HG02623 (cell line): ENCODE results near the gene NCK2.

ENCODE experiments used
- ATAC-seq: cut with Tn5 transposase; IDR thresholded peaks from one replicate; pipeline ENCODE4 v1.9.1; 2021; ENCODE audit warnings: moderate library complexity; ENCODE audit not compliant: unreplicated experiment

Gene NCK2

DNA sequence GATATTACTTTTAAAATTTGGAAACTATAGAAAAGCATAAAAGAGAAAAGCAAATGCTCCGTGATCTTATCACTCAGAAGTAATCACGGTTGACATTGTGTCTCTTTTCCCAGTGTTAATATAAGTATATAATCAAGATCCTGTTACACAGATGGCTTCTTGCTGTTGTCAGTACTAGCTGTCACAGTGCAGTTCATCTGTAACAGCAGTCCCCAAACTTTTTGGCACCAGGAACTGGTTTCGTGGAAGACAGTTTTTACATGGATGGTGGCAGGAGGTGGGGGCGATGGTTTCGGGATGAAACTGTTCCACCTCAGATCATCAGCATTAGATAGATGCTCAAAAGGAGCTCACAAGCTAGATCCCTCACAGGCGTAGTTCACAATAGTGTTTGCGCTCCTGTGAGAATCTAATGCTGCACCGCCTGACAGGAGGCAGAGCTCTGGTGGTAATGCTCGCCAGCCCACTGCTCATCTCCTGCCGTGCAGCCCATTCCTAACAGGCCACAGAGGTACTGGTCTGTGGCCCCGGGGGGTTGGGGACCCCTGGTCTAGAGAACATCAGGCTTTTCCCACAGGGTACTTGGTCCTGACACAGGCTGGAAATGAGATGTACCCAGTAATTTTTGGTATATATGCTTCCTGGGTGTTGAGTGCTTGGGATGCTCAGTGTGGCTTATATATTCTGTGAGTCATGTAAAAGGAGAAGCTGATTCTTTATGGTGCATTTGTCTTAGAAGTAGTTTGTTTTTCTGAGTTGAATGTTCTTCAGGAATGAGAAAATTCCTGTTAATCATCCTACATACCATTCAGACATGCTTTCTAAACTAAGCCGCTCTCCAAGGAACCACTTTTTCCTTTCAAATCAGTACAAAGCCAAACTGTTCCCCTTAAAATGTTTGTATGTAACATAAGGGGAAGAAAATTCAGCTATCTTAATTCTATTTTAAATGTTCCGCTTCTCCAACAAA lies 121.8 kb downstream of the NCK2 start:
- no peak for ATAC-seq

DNA sequence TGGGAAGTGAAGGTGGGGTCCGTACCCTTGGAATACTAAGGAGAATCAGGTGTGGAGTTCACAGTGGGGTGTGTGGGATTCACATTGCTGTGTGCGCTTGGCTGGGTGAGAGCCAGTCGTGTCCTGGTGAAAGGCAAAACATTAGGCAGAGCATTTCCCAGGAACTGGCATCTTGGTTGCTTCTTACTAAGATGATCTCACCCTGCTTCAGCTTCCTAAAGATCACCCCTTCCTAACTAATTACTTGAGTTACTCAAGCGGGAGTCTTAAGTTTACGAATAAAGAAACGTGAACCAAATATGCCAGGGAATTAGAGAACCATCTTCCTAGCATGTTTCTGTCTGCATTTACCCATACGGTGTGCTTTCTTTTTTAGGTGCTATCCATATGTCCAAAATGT lies 122.9 kb downstream of the NCK2 start:
- ATAC-seq: no peak

DNA sequence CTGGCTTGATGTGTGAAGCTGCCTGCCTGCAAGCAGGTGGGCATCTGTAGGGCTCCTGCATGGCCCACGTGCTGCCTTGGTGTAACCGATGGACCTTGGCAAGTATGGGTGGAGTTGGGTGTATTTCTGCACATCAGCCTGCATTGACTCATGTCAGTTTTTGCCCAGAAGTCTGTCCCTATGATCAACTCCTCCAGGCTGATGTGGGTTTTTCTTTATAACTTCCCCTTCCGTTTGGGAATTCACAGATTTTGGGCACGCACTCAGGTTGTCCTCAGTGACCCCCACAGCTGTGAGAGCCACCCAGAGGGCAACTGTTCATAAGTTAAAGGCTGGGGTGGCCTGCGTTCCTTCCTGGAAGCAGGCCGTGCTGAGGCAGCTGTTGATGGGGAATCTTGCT lies 123.3 kb downstream of the NCK2 start:
- ATAC-seq: no peak

DNA sequence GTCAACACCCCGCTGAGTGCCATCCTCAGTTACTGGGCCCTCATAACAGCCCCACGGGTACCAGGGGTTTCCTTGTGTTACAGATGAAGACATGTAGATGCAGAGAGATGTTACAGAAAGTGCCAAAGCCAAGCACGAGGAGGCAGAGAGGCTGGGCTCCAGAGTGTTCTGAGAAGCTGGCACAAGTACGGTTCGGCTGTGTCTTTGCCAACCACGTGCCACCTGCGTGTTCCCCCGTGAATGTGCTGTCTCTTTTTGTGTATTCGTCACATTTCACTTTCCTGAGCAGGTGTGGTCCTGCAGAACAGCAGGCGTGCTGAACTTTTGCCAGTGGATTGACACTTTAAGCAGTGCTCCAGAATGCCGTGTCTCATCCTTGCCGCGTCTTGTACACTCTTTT lies 124.6 kb downstream of the NCK2 start:
- no peak for ATAC-seq

DNA sequence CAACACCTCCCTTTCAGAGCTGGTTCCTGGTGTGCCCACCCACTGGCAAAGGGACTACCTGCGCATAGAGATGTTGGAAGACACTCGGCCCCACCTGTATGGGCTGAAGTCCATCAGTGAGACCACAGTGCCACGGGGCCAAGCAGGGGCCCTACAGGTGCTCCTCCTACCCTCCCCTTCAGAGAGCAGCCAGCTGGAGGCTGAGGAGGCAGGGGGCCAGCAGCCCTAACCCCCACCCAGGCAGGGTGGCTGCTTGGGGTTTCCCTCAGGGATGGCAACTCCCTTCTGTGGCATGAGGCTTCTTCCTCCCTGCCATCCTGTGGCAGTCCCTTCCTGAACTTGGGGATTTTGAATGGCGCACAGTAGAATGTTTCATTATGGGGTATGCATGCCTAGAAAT lies 125.3 kb downstream of the NCK2 start:
- no peak for ATAC-seq

DNA sequence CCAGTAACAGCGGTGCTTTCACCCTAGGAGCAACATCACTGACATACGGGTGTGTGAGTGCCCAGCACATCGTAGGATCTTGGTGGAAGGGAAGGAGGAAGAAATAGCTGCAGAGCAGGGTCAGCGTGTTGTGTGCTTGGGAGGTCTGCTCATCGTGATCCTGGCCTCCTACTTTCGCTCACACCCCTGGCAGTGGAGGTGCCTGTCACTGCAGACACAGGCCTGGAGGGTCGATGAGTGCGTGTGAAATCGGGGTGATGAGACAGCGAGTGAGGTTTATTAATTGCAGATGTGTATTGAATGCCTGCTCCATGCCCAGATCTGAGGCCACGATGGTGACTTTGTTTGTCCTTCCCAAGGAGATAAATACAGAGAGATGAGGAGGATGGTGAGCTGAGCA lies 126.1 kb downstream of the NCK2 start:
- no peak for ATAC-seq

DNA sequence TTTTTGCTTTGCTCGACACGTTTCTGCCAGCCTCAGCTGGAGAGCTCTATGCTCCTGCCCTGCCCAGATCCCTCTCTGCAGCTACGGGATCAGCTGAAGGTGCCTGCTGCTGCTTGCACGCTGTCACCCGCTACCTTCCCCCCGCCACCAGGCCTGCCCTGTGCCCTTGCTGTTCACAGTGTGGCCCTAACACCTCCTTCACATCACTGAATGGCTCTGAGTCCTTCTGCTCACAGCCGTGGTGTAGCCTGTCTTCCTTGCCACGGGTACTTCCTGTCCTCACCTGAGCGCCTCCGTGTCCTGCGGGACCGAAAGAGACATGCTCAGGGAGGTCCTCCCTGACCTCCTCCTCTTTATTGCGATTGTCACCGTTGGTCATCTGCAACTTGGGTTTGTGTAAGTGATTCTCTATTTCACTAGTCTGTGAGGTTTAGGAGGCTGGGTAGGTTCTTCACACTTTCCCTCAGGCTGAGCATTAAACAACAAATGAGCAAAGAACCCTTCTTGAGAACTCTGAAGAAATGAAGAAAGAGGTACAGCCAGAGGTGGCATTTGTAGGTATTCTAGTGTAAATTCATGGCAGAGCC lies 127.5 kb downstream of the NCK2 start:
- ATAC-seq: no peak

DNA sequence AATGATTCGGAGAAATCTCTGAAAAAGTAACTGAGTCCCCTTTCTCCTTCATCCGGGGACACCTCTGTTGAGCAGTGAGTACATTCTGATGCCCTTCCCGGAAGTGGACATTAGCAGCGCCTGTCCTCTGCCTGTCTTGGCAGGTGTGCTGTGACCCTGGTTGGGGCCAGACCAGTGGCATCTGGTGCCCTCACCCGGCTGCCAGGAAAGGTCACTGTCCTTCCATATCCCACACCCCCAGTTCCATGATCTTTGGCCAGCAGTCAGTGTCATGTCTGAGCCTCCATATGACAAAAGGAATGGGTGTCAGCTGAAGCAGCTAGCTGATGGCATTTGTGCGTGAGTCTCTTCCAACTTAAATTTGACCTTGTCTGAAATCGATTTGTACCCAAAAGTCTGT lies 128.1 kb downstream of the NCK2 start:
- ATAC-seq: no peak

DNA sequence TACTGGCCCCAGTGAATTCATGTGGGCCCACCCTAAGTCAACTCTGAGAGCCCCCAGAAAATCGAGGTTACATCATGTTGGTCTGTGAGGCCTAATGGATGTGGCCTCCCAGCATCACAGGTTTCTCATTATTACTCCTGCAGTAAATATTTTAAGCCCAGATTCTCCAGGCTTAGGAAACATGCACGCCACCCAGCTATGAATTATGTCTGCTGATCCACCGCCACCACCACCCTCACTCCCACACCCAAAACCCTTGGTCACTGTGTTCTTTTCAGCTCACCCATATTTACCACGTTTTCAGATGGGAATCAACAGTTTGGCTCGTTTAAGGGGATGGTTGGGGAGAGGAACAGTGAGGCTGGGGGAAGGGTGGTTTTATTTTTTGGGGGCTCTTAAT lies 128.6 kb downstream of the NCK2 start:
- ATAC-seq: no peak

DNA sequence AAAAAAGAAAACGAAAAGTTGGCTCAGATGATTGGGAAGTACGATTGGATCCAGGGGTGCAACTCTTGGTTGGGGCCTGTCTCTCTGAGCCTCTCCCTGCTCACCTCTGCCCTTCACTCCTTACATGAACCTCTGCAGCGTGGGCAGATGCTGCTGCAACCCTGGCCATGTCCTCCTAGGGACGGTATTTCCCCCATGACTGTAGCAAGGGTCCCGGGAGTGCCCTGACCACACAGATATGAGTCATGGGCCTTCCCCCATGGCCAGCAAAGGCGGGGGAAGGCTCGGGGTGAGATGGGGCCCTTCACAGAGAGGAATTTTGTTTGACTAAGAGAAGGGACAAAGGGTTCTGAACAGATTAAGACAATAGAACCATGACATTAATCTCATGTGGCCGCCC lies 129.0 kb downstream of the NCK2 start:
- ATAC-seq: peak; percentile 84

DNA sequence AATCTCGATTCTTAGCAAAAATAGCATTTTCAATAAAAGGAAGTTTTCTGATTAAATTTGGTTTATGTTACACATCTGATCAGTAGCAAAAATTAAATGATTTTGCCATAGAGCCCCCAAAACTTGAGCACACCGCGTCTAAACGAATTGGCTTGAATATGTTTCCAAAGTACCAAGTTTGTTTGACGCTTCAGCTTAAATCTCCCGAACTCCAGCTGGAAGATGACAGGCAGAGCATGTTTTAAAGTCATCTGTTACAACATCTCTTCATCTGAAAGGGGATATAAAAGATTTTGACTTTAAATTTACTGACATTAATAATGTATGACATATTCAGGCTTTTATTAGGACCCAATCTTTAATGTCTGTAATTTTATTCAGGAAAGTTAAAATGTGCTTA lies 129.8 kb downstream of the NCK2 start:
- ATAC-seq: no peak

DNA sequence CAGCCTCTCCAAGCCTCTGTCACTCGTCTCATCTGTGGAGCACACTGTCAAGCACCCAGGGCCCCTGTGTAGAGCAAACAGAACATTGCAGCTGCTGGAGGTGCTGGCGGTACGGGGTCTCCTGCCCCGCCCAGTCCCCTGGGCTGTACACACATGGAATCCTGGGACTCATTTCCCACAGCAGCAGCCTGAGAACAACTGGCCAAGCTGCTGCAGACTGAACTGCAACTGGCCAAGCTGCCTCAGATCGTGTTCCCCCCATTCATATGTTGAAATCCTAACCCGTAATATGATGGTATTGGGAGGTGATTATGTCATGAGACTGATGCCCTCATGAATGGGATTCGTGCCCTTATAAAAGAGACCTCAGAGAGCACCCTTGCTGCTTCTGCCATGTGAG lies 130.5 kb downstream of the NCK2 start:
- ATAC-seq: no peak

DNA sequence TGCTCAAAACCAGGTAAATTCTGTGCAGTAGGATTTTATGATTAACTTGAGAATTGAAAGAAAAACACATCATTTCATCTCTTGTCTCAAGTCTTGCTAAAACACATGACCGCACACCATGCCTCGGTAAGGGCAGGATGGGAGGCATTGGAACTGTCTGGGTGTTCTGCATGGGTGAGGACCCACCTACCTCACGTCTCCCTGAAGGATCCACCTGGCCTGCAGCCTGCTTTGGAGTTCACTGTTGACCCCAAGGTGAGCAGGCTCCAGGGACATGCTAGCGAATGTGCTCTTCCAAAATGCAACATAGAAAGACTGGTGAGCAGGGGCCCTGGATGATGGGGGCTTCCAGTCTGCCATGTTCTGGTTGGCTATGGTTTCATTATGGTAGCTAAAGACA lies 131.5 kb downstream of the NCK2 start:
- ATAC-seq: no peak

DNA sequence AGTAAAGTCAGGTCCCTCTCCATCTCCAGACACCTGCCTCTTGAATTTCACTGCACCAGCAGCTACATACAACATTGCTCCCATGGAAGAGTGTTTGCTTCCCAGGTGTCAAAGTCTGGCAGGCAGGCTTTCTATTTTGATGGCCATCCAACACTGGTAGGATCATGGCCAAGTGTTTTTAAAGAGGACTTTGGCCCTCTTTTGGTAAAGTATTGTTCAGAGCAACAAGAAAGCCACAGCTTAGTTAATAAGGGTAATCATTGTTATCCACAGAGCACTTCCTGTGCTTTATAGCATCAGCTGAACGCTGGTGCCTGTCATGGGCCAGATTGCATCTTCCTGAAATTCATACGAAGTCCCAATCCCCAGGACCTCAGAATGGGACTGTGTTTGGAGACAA lies 133.2 kb downstream of the NCK2 start:
- no peak for ATAC-seq

DNA sequence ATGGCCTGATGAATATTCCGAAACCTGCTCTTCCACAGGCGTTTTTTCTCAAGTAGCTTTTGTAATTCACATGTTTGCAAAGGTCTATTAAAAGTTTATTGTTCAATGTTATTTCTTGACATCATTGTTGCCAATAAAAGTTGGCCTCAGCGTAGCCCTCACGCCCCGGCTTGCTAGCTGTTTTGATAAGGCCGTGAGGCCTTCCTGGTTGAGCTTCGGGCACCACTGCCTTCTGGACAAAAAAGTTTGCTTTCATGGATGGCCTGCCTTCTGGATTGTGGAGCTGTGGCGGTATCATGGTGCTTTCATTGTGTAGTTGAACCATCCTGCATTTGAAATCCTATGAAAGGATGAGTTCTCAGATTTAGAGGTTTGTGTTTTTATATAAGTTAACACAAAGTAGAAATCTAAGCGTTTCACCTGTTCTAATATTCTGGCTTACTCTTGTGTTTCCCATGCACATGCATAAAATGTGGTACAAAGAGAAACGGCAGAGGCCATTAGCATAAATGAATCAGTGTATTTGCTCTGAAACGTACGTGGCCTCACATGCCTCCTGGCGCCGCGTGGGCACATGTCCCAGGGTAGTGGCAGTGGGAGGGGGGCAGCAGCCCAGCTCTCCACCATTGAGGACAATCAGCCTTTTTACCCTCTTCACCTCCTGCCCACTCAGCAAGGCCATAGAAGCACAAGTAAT lies 134.5 kb downstream of the NCK2 start:
- no peak for ATAC-seq

DNA sequence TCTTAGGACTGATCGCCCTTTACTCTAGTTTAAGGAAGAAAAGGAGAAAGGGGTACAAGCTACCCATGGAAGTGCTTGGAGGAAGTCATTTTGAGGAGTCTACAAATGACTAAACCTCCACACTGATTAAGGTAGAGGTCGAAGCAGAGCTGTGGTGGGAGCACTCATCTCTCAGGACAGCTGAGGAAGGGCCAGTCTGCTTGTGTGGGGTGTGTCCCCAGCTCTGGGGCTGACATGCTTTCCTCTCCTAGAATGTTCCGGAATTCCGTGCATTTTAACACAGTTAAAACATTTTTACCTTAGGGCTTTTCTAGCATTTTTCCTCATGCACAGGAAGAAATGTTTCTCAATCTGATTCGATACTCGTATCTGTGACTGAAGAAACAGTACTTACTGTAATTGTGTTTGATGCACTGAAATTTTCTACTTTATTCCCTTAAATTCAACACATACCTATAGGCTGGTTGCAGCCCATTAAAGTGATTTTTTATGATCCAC lies 135.1 kb downstream of the NCK2 start:
- ATAC-seq: no peak

DNA sequence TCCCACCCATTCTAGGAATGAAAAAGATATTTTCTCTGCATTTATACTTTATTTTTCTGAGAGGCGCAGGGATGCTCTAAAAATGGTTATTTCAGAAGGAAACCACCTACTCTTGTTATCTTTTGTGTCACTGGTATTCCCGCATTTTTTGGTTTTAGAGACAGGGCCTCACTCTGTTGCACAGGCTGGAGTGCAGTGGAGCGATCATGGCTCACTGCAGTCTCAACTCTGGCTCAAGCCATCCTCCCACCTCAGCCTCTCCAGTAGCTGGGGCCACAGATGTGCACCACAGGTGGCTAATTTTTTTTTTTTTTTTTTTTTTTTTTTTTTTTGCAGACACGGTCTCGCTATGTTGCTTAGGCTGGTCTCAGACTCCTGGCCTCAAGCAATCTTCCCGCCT lies 135.9 kb downstream of the NCK2 start:
- peak; percentile 48 for ATAC-seq

DNA sequence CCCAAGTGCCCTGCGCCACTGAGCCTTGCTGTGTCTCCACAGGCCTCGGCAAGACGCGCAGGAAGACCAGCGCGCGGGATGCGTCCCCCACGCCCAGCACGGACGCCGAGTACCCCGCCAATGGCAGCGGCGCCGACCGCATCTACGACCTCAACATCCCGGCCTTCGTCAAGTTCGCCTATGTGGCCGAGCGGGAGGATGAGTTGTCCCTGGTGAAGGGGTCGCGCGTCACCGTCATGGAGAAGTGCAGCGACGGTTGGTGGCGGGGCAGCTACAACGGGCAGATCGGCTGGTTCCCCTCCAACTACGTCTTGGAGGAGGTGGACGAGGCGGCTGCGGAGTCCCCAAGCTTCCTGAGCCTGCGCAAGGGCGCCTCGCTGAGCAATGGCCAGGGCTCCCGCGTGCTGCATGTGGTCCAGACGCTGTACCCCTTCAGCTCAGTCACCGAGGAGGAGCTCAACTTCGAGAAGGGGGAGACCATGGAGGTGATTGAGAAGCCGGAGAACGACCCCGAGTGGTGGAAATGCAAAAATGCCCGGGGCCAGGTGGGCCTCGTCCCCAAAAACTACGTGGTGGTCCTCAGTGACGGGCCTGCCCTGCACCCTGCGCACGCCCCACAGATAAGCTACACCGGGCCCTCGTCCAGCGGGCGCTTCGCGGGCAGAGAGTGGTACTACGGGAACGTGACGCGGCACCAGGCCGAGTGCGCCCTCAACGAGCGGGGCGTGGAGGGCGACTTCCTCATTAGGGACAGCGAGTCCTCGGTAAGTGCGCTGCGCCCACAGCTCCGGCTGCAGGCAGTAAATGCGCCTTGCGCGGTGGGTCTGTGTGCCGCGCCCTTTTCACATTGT lies 136.8 kb downstream of the NCK2 start:
- ATAC-seq: no peak

DNA sequence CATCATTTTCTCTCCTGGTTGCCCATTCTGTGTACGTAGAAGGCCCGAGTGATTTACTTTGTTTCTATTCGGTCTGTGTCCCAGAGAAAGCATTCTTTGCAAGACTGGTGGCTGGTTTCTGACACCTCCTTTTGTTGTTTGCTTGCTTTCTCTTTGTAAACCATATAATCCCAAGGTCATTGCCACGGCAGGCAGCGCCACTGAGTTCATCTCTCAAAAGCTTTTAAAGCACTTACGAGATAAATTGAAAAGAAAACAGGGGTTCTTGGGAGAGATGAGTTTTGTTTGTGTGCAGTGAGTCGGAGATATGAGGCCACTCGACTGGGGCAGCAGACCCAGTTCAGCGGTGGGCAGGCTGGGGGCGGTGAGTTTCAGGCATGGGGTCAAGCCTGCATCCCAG lies 137.6 kb downstream of the NCK2 start:
- no peak for ATAC-seq

DNA sequence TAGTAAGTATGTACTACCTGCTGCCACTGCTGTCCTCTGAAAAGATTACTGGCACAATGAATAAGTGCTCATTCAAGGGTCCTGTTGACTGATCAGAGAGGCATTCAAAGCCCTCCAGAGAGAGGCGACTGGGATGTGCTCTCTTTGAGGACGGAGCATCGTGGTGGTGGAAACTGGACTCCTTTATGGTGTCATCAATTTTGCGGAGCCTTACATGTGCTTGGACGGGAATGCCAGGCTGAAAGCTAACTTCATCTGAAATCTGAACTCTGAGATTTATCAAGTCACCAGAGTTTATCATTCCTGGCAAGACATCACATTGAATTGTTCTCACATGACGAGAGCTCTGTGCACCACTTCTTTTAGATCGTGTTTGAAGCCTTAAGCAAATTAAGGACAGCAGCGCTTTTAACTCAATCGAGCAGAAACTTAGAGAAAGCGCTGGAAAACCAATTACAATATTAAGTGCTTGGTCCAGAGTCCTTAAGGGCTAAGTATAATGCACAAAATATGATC lies 138.3 kb downstream of the NCK2 start:
- no peak for ATAC-seq
